AG09319 (cell line): ENCODE measurements around the gene PM20D1.

Experiments
- DNase-seq: peaks from one replicate; pipeline ENCODE4 v3.0.0-alpha.2; 2010; ENCODE audit warnings: low read depth; ENCODE audit errors: extremely low read depth
- TF ChIP-seq, protein P1 (sequence below): IDR thresholded peaks from 2 replicates; pipeline ENCODE4 v1.5.1; 2011; ENCODE audit warnings: low read depth, mild to moderate bottlenecking, inconsistent platforms, low read length, moderate library complexity

PM20D1 gene

GRCh38 chr1:205852969-205853368, 3.0 kb upstream of the PM20D1 start:
- no peak for DNase-seq
- TF ChIP-seq, protein P1, sequence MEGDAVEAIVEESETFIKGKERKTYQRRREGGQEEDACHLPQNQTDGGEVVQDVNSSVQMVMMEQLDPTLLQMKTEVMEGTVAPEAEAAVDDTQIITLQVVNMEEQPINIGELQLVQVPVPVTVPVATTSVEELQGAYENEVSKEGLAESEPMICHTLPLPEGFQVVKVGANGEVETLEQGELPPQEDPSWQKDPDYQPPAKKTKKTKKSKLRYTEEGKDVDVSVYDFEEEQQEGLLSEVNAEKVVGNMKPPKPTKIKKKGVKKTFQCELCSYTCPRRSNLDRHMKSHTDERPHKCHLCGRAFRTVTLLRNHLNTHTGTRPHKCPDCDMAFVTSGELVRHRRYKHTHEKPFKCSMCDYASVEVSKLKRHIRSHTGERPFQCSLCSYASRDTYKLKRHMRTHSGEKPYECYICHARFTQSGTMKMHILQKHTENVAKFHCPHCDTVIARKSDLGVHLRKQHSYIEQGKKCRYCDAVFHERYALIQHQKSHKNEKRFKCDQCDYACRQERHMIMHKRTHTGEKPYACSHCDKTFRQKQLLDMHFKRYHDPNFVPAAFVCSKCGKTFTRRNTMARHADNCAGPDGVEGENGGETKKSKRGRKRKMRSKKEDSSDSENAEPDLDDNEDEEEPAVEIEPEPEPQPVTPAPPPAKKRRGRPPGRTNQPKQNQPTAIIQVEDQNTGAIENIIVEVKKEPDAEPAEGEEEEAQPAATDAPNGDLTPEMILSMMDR, result no peak

DNA sequence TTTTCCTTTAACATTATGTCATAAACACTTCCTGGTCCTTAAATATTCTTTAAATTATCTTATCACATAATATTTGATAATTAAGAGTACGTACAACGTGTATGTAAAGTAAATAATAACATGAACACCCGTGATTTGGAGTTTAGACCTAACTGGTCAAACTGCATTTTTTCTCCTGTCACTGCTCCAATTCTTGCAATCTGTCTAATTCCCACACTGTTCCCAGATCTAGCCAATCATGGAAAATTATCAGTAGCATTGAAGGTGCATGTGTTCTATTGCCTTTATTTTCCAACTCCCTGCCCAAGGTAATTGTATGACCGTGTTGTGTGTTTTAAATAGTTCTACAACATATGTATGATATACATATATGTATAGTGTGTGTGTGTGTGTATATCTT, 2.1 kb upstream of the PM20D1 start:
- TF ChIP-seq, protein P1, result no peak
- DNase-seq, result no peak

DNA sequence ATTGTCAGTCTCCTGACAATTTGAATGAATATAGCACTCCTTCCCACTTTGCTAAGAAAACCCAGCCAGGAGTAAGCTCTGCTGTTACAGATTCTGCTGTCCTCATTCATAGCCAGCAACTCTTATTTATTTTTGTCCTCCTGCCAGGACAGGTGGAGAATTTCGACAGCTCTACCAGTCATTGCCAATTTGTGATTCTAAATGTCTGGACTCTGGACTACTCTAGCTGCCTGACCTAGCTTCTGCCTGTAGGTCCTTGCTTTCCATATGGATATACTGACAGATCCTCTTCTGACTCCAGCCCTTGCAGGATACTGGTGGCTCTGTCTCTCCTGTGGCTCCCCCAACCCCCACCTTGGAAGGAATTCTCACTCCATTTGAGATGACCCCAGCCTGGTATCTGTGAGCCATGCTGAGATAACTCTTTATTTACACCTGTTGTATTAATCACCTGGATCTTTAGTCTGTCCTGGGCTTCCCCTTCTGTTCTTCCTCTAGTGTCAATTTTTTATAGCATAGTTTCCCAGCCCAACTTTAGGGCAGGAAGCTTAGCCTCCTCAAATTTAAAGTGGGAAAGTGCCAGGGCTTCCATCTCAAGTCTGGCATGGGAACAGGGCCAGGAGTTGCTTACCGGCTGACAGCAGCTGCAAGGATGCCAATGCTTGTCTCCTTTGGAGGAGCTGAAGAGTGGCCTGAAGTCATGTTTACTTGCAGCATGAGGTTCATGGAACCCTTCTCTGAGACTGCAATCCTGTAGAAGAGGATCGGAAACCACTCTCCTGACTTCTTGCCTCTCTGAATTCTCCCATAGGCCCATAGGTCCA, 6.7 kb downstream of the PM20D1 start:
- TF ChIP-seq, protein P1, result no peak
- DNase-seq, result no peak

GRCh38 chr1:205842229-205842628, 7.7 kb downstream of the PM20D1 start:
- no peak for DNase-seq
- TF ChIP-seq, protein P1, result no peak

DNA sequence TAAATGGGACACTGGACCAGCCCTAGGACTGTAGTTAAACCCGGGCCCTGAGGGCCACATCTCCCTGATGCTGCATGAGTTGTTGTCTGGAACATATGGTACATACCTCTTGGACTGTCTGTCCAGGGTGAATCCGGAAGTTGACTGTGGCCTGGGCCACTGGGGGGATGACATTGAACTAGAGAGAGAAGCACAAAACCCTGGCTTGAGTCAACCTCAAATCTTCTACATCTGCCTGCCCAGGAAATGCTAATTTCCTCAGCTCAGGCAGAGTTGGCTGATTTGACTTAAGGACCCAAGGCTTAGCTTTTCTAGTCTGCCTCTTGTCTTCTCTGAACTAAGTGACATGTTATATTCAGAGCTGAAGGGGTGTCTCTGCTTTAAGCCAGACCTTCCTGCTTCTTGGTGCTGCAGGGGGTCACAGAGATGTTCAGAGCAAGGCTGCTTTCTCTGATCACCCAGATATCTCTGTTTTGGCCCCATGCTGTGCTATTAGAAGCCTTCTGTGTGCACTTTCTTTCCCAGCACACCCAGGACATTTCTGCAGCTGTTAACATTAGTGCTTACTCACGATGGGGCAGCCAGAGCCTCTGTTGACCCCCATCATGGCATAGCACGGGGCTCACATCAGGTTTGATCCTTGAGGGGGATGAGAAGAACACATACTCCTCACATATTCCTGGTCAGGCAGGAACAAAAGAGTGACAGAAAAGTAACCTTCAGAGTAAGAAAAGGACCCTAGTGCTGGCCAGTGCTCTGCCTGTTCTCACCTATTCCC, 9.6 kb downstream of the PM20D1 start:
- DNase-seq, result no peak
- TF ChIP-seq, protein P1, result no peak

- no peak for DNase-seq
- TF ChIP-seq, protein P1, result no peak
Observed at GRCh38 chr1:205837382-205837970, 12.5 kb downstream of the PM20D1 start.

- no peak for DNase-seq
- TF ChIP-seq, protein P1, result no peak
Observed at GRCh38 chr1:205834751-205835150, 15.2 kb downstream of the PM20D1 start.
